Nephron progenitor cell (in vitro differentiated cells): ENCODE data around the gene ZNF71.

Experiments
- DNase-seq: peaks from one replicate; pipeline ENCODE4 v3.0.0; 2021
- H3K27ac Mint-ChIP-seq: 2 replicates; pipeline ENCODE4 v1.8.0; 2021; ENCODE audit warnings: mild to moderate bottlenecking, moderate library complexity, mixed read lengths
- H3K27me3 Mint-ChIP-seq: 2 replicates; pipeline ENCODE4 v1.8.0; 2021; ENCODE audit warnings: mild to moderate bottlenecking, low read depth, mixed read lengths; ENCODE audit not compliant: poor library complexity
- H3K36me3 Mint-ChIP-seq: 2 replicates; pipeline ENCODE4 v1.8.0; 2021; ENCODE audit warnings: low read depth, mixed read lengths
- H3K4me1 Mint-ChIP-seq: 2 replicates; pipeline ENCODE4 v1.8.0; 2021; ENCODE audit warnings: mixed read lengths
- H3K4me3 Mint-ChIP-seq: 2 replicates; pipeline ENCODE4 v1.8.0; 2021; ENCODE audit warnings: mild to moderate bottlenecking, moderate library complexity, mixed read lengths
- H3K9me3 Mint-ChIP-seq: 2 replicates; pipeline ENCODE4 v1.8.0; 2021; ENCODE audit warnings: mild to moderate bottlenecking, moderate library complexity, mixed read lengths
- CTCF ChIP-seq: fragments of 200-600 bp; sonication (generic); IDR thresholded peaks from 2 replicates; pipeline ENCODE4 v1.5.0; 2021; ENCODE audit warnings: antibody characterized with exemption

Gene ZNF71

GRCh38 chr19:56567274-56568120 is 27.6 kb upstream of the ZNF71 start, which contains the start of gene ZNF470:
ZNF470 (plus strand) TSS chr19:56567468; CDS start chr19:56570312, 2,844 bp downstream.
- H3K27ac Mint-ChIP-seq, result peak within 1 kb of the TSS; percentile 89
- TF ChIP-seq CTCF, result no peak
- peaks cover 96% of the 10 kb centered on the region for H3K9me3 Mint-ChIP-seq
- DNase-seq, result peak; percentile 95
- no peaks in the 10 kb centered on the region for H3K27me3 Mint-ChIP-seq
- H3K4me1 Mint-ChIP-seq, result peaks cover 12% of the 10 kb centered on the region
- H3K36me3 Mint-ChIP-seq, result peaks cover 82% of the 10 kb centered on the region
- H3K4me3 Mint-ChIP-seq, result peak within 1 kb of the TSS; percentile 97

- peaks cover 5% of the 10 kb centered on the region for H3K4me1 Mint-ChIP-seq
- no peak for DNase-seq
- peaks cover 100% of the 10 kb centered on the region for H3K36me3 Mint-ChIP-seq
- TF ChIP-seq CTCF, result no peak
- peaks cover 98% of the 10 kb centered on the region for H3K9me3 Mint-ChIP-seq
- H3K27ac Mint-ChIP-seq, result no peak overlapping the region
- no peak overlapping the region for H3K4me3 Mint-ChIP-seq
- no peaks in the 10 kb centered on the region for H3K27me3 Mint-ChIP-seq
Measured at GRCh38 chr19:56572589-56572988, 22.5 kb upstream of the ZNF71 start.

DNA sequence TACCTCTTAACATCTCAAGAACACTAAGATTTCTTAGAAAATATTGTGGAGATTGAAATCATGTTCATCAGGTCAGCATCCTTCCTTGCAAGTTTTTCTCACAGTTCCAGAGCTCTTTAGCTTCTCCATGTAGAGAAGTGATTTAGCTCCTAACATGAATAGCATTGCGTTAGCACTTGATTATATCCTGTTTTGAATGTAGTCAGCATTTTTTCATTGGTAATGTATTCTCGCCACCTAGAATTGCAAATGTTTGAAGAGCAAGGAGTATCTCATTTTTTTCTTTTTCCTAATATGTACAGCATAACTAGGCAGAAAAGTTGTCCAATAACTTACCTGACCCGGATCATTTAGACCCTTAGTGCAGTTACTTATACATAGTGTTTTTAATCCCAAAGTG is 21.2 kb upstream of the ZNF71 start:
- no peaks in the 10 kb centered on the region for H3K27me3 Mint-ChIP-seq
- DNase-seq, result no peak
- H3K27ac Mint-ChIP-seq, result no peak overlapping the region
- TF ChIP-seq CTCF, result no peak
- H3K9me3 Mint-ChIP-seq, result peaks cover 98% of the 10 kb centered on the region
- no peaks in the 10 kb centered on the region for H3K4me1 Mint-ChIP-seq
- H3K36me3 Mint-ChIP-seq, result peaks cover 100% of the 10 kb centered on the region
- no peak overlapping the region for H3K4me3 Mint-ChIP-seq

- H3K36me3 Mint-ChIP-seq, result peaks cover 83% of the 10 kb centered on the region
- DNase-seq, result no peak
- no peak overlapping the region for H3K27ac Mint-ChIP-seq
- no peaks in the 10 kb centered on the region for H3K27me3 Mint-ChIP-seq
- H3K4me1 Mint-ChIP-seq, result no peaks in the 10 kb centered on the region
- H3K4me3 Mint-ChIP-seq, result no peak overlapping the region
- peaks cover 99% of the 10 kb centered on the region for H3K9me3 Mint-ChIP-seq
- no peak for TF ChIP-seq CTCF
Measured at GRCh38 chr19:56577719-56578602, 17.1 kb upstream of the ZNF71 start.

DNA sequence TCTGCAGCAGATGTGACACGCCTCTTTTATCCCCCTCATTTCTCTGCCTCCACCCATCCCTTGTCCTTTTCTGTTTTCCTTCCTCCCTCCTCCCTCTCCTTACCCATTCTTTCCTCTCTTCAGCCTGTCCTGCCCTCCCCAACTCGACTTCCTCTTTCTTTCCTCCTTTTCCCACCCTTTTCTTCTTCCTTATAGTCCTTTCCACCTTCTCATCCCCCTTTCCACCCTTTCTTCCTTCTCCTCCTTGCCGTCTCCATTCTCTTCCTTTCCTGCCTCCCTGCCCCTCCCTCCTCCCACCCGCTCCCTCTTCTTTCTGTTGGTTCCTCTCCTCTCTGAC is 688 bp upstream of the ZNF71 start:
- TF ChIP-seq CTCF, result no peak

More for the DNA sequence above, 688 bp upstream of the ZNF71 start:
- H3K4me3 Mint-ChIP-seq, result peak overlapping the region; percentile 98
- peaks cover 8% of the 10 kb centered on the region for H3K27me3 Mint-ChIP-seq
- H3K27ac Mint-ChIP-seq, result no peak overlapping the region
- H3K9me3 Mint-ChIP-seq, result peaks cover 97% of the 10 kb centered on the region
- peaks cover 41% of the 10 kb centered on the region for H3K36me3 Mint-ChIP-seq
- H3K4me1 Mint-ChIP-seq, result peaks cover 11% of the 10 kb centered on the region
- DNase-seq, result no peak
